HCT116 (cell line): ENCODE measurements around the gene BRK1.

Experiments used
- CBX3 ChIP-seq: IDR thresholded peaks from 2 replicates; pipeline ENCODE4 v1.6.1; 2012; ENCODE audit warnings: low read depth
- EZH2 ChIP-seq: fragments of 200-600 bp; sonication (generic); IDR thresholded peaks from 2 replicates; pipeline ENCODE4 v1.6.1; 2017; ENCODE audit warnings: antibody characterized with exemption, mixed run types
- EZH2phosphoT487 ChIP-seq: fragments of 200-600 bp; IDR thresholded peaks from 2 replicates; pipeline ENCODE4 v1.6.1; 2018; ENCODE audit warnings: antibody characterized with exemption, borderline replicate concordance
- FOSL1 ChIP-seq: IDR thresholded peaks from 2 replicates; pipeline ENCODE4 v1.6.1; 2012; ENCODE audit warnings: low read depth
- POLR2A ChIP-seq: IDR thresholded peaks from 2 replicates; pipeline ENCODE4 v1.7.0; 2011; ENCODE audit warnings: borderline replicate concordance; ENCODE audit not compliant: insufficient read depth, insufficient read length; ENCODE audit errors: extremely low read depth
- RAD21 ChIP-seq: IDR thresholded peaks from 2 replicates; pipeline ENCODE4 v1.6.1; 2012; ENCODE audit warnings: low read depth, mild to moderate bottlenecking
- SIN3A ChIP-seq: IDR thresholded peaks from 2 replicates; pipeline ENCODE4 v1.6.1; 2012; ENCODE audit warnings: low read depth
- ZFX ChIP-seq: fragments of 450-650 bp; IDR thresholded peaks from 2 replicates; pipeline ENCODE4 v1.6.1; 2017
- TF ChIP-seq, protein P1 (sequence below), 3 experiments: fragments of 200-600 bp in 1 of 3; sonication (generic) in 1 of 3; IDR thresholded peaks in 2 of 3; conservative IDR thresholded peaks in 1 of 3; 2 replicates each; pipeline ENCODE4 v1.5.1; 2012 to 2017; ENCODE audit warnings: low read depth in 2 of 3, low read length in 2 of 3, antibody characterized with exemption in 1 of 3, borderline replicate concordance in 1 of 3, control low read depth in 1 of 3, mild to moderate bottlenecking in 1 of 3, mixed read lengths in 1 of 3, mixed run types in 1 of 3, moderate library complexity in 1 of 3; ENCODE audit not compliant: insufficient read depth in 1 of 3
- TF ChIP-seq, protein P2 (sequence below): IDR thresholded peaks from 2 replicates; pipeline ENCODE4 v1.6.1; 2012
- TF ChIP-seq, protein P3 (sequence below): IDR thresholded peaks from 2 replicates; pipeline ENCODE4 v1.6.1; 2012; ENCODE audit warnings: low read depth

DNA sequence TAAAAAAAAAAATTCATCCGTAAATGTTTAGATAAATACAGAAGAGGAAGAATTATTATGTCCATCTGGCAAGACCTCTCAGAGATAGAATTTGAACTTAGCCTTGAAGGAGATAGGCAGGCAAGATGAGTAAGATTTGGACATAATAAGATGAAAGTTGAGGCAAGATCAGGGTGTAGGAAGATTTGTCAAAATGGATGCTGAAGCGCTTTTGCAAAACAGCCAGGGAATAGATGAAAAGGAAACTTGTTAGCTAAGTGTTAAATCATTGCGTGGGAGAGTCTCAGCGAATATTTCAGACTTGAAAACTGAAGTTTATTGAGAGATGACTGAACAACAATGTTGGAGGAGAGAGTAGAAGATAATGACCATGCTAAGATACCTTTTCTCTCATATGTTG is 7.2 kb downstream of the BRK1 start:
- TF ChIP-seq, protein P1, sequence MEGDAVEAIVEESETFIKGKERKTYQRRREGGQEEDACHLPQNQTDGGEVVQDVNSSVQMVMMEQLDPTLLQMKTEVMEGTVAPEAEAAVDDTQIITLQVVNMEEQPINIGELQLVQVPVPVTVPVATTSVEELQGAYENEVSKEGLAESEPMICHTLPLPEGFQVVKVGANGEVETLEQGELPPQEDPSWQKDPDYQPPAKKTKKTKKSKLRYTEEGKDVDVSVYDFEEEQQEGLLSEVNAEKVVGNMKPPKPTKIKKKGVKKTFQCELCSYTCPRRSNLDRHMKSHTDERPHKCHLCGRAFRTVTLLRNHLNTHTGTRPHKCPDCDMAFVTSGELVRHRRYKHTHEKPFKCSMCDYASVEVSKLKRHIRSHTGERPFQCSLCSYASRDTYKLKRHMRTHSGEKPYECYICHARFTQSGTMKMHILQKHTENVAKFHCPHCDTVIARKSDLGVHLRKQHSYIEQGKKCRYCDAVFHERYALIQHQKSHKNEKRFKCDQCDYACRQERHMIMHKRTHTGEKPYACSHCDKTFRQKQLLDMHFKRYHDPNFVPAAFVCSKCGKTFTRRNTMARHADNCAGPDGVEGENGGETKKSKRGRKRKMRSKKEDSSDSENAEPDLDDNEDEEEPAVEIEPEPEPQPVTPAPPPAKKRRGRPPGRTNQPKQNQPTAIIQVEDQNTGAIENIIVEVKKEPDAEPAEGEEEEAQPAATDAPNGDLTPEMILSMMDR (IDR thresholded peaks at IDR 0.05 in 2 of 3, conservative IDR thresholded peaks at IDR 0.05 in 1 of 3; ENCODE audit: borderline replicate concordance in 1 of 3, insufficient read depth in 1 of 3, low read depth in 2 of 3, low read length in 2 of 3), result no peak
- no peak for TF ChIP-seq POLR2A
- no peak for TF ChIP-seq FOSL1
- TF ChIP-seq, protein P2, sequence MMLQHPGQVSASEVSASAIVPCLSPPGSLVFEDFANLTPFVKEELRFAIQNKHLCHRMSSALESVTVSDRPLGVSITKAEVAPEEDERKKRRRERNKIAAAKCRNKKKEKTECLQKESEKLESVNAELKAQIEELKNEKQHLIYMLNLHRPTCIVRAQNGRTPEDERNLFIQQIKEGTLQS, result no peak
- TF ChIP-seq CBX3, result no peak
- TF ChIP-seq RAD21, result no peak
- no peak for TF ChIP-seq EZH2phosphoT487
- no peak for TF ChIP-seq SIN3A
- no peak for TF ChIP-seq EZH2
- TF ChIP-seq ZFX, result no peak
- TF ChIP-seq, protein P3, sequence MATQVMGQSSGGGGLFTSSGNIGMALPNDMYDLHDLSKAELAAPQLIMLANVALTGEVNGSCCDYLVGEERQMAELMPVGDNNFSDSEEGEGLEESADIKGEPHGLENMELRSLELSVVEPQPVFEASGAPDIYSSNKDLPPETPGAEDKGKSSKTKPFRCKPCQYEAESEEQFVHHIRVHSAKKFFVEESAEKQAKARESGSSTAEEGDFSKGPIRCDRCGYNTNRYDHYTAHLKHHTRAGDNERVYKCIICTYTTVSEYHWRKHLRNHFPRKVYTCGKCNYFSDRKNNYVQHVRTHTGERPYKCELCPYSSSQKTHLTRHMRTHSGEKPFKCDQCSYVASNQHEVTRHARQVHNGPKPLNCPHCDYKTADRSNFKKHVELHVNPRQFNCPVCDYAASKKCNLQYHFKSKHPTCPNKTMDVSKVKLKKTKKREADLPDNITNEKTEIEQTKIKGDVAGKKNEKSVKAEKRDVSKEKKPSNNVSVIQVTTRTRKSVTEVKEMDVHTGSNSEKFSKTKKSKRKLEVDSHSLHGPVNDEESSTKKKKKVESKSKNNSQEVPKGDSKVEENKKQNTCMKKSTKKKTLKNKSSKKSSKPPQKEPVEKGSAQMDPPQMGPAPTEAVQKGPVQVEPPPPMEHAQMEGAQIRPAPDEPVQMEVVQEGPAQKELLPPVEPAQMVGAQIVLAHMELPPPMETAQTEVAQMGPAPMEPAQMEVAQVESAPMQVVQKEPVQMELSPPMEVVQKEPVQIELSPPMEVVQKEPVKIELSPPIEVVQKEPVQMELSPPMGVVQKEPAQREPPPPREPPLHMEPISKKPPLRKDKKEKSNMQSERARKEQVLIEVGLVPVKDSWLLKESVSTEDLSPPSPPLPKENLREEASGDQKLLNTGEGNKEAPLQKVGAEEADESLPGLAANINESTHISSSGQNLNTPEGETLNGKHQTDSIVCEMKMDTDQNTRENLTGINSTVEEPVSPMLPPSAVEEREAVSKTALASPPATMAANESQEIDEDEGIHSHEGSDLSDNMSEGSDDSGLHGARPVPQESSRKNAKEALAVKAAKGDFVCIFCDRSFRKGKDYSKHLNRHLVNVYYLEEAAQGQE, result no peak
